MM.1S (cell line): ENCODE measurements around the gene GLIPR2.
"Not testable (repeated sequence)": the region's sequence is repeated elsewhere in the genome, so short reads cannot be mapped to it uniquely, and the experiment has no call there.

Experiments
- DNase-seq: peaks from one replicate; pipeline ENCODE4 v3.0.0-alpha.2; 2015
- H2AFZ ChIP-seq: fragments of 300-600 bp; sonication (generic); 2 replicates; pipeline ENCODE4 v1.6.0; 2016; ENCODE audit warnings: antibody characterized with exemption, low read length
- H3F3A ChIP-seq: fragments of 300-600 bp; sonication (generic); 2 replicates; pipeline ENCODE4 v1.6.1; 2016; ENCODE audit warnings: mild to moderate bottlenecking, antibody characterized with exemption, low read length, moderate library complexity, mixed read lengths; ENCODE audit not compliant: insufficient read depth
- H3K27ac ChIP-seq: fragments of 300-600 bp; sonication (generic); 2 replicates; pipeline ENCODE4 v1.5.1; 2016; ENCODE audit warnings: mild to moderate bottlenecking, low read length
- H3K27me3 ChIP-seq: fragments of 300-600 bp; sonication (generic); replicated peaks from 2 replicates; pipeline ENCODE4 v1.6.0; 2016; ENCODE audit warnings: low read length; ENCODE audit not compliant: insufficient read depth
- H3K36me3 ChIP-seq: fragments of 300-600 bp; sonication (generic); replicated peaks from 2 replicates; pipeline ENCODE4 v1.6.1; 2016; ENCODE audit warnings: mild to moderate bottlenecking, low read length, mixed read lengths; ENCODE audit not compliant: insufficient read depth
- H3K4me1 ChIP-seq: fragments of 300-600 bp; sonication (generic); 2 replicates; pipeline ENCODE4 v1.6.1; 2016; ENCODE audit warnings: low read length, mixed read lengths
- H3K4me2 ChIP-seq: fragments of 300-600 bp; sonication (generic); 2 replicates; pipeline ENCODE4 v1.6.0; 2016; ENCODE audit warnings: low read depth, low read length
- H3K4me3 ChIP-seq: fragments of 300-600 bp; sonication (generic); 2 replicates; pipeline ENCODE4 v1.5.1; 2016; ENCODE audit warnings: low read length, mixed read lengths
- H3K79me2 ChIP-seq: fragments of 300-600 bp; sonication (generic); 2 replicates; pipeline ENCODE4 v1.6.1; 2016; ENCODE audit warnings: mixed run types, low read length, mixed read lengths
- H3K9ac ChIP-seq: fragments of 300-600 bp; sonication (generic); 2 replicates; pipeline ENCODE4 v1.6.1; 2016; ENCODE audit warnings: low read length, mixed read lengths
- H3K9me2 ChIP-seq: fragments of 300-600 bp; sonication (generic); replicated peaks from 2 replicates; pipeline ENCODE4 v1.6.1; 2016; ENCODE audit warnings: mild to moderate bottlenecking, low read length, mixed read lengths; ENCODE audit not compliant: insufficient read depth
- H3K9me3 ChIP-seq: fragments of 300-600 bp; sonication (generic); replicated peaks from 2 replicates; pipeline ENCODE4 v1.6.1; 2016; ENCODE audit warnings: mild to moderate bottlenecking, low read length, mixed read lengths; ENCODE audit not compliant: insufficient read depth
- H4K20me1 ChIP-seq: fragments of 300-600 bp; sonication (generic); 2 replicates; pipeline ENCODE4 v1.6.1; 2016; ENCODE audit warnings: mild to moderate bottlenecking, low read length, moderate library complexity, mixed read lengths; ENCODE audit not compliant: insufficient read depth
- EZH2 ChIP-seq: fragments of 300-600 bp; sonication (generic); optimal IDR thresholded peaks from 2 replicates; pipeline ENCODE3; 2017; ENCODE audit warnings: low read depth, mild to moderate bottlenecking, antibody characterized with exemption, low read length, mixed read lengths
- EZH2phosphoT487 ChIP-seq: fragments of 300-600 bp; sonication (generic); IDR thresholded peaks from 2 replicates; pipeline ENCODE4 v1.6.1; 2018; ENCODE audit warnings: antibody characterized with exemption, low read length
- TF ChIP-seq, protein P1 (sequence below): fragments of 300-600 bp; sonication (generic); IDR thresholded peaks from 2 replicates; pipeline ENCODE4 v1.5.1; 2016; ENCODE audit warnings: antibody characterized with exemption, low read length, mixed read lengths

The GLIPR2 gene

DNA sequence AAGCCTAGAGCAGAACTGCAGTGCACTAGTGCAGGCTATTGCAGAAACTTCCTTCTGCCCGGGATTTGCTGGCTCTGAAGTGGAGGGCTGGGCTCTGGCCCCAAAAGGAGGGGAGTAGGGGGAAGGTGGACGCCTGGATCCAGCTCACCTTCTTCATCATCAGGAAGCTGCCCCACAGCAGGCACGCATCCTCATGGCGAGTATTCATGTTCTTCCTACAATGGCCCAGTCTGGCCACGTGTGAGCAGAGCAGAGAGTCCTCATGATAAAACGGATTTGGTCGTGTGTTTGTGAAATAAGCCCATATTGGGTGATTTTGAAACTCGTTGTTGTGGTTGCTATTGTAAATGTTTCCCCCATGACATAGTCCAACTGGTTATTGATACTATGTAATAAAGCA, 8.2 kb upstream of the GLIPR2 start:
- TF ChIP-seq, protein P1, sequence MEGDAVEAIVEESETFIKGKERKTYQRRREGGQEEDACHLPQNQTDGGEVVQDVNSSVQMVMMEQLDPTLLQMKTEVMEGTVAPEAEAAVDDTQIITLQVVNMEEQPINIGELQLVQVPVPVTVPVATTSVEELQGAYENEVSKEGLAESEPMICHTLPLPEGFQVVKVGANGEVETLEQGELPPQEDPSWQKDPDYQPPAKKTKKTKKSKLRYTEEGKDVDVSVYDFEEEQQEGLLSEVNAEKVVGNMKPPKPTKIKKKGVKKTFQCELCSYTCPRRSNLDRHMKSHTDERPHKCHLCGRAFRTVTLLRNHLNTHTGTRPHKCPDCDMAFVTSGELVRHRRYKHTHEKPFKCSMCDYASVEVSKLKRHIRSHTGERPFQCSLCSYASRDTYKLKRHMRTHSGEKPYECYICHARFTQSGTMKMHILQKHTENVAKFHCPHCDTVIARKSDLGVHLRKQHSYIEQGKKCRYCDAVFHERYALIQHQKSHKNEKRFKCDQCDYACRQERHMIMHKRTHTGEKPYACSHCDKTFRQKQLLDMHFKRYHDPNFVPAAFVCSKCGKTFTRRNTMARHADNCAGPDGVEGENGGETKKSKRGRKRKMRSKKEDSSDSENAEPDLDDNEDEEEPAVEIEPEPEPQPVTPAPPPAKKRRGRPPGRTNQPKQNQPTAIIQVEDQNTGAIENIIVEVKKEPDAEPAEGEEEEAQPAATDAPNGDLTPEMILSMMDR = no peak
- TF ChIP-seq EZH2 (no peak), EZH2phosphoT487 (no peak)
- H2AFZ ChIP-seq = no peak overlapping the region
- H3F3A ChIP-seq = no peaks in the 10 kb centered on the region
- no peaks in the 10 kb centered on the region for H3K36me3 ChIP-seq
- no peaks in the 10 kb centered on the region for H3K27me3 ChIP-seq
- no peak overlapping the region for H3K9ac ChIP-seq
- H3K27ac ChIP-seq = no peak overlapping the region
- H3K4me3 ChIP-seq = no peak overlapping the region
- H3K4me2 ChIP-seq = no peak overlapping the region
- H3K9me3 ChIP-seq = no peaks in the 10 kb centered on the region
- no peak for DNase-seq
- no peaks in the 10 kb centered on the region for H3K4me1 ChIP-seq
- H3K79me2 ChIP-seq = no peaks in the 10 kb centered on the region
- no peaks in the 10 kb centered on the region for H3K9me2 ChIP-seq
- H4K20me1 ChIP-seq = no peaks in the 10 kb centered on the region

DNA sequence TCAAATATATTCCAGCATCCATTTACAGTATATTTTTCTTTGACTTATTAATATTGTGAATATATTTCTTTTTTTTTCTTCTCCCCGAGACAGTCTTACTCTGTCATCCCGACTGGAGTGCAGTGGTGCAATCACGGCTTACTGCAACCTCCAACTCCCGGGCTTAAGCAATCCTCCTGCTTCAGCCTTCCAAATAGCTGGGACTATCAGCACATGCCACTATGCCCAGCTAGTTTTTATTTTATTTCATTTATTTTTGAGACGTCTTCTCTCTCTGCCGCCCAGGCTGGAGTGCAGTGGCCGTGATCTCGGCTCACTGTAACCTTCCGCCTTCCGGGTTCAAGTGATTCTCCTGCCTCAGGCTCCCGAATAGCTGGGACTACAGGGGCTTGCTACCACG, 7.4 kb upstream of the GLIPR2 start:
- H3K9me2 ChIP-seq = no peaks in the 10 kb centered on the region
- no peaks in the 10 kb centered on the region for H3K79me2 ChIP-seq
- no peaks in the 10 kb centered on the region for H3K9me3 ChIP-seq
- H3K27ac ChIP-seq = no peak overlapping the region
- H4K20me1 ChIP-seq = no peaks in the 10 kb centered on the region
- no peak for DNase-seq
- H2AFZ ChIP-seq = no peak overlapping the region
- no peak overlapping the region for H3K4me2 ChIP-seq
- no peak overlapping the region for H3K9ac ChIP-seq
- no peaks in the 10 kb centered on the region for H3F3A ChIP-seq
- H3K27me3 ChIP-seq = no peaks in the 10 kb centered on the region
- no peaks in the 10 kb centered on the region for H3K4me1 ChIP-seq
- TF ChIP-seq EZH2phosphoT487 (no peak), EZH2 (no peak)
- TF ChIP-seq, protein P1 = no peak
- no peaks in the 10 kb centered on the region for H3K36me3 ChIP-seq
- H3K4me3 ChIP-seq = no peak overlapping the region

DNA sequence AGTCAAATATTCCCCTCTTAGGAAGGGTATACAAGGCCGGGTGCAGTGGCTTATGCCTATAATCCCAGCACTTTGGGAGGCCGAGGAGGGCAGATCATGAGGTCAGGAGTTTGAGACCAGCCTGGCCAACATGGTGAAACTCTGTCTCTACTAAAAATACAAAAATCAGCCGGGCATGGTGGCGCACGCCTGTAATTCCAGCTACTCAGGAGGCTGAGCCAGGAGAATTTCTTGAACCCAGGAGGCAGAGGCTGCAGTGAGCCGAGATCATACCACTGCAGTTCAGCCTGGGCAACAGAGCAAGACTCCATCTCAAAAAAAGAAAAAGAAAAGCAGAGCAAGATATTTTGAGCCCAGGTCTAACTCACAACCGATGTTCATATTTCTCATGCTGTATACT, 4.9 kb upstream of the GLIPR2 start:
- H3K4me3 ChIP-seq, H3K27me3 ChIP-seq, H3K36me3 ChIP-seq, H3K4me2 ChIP-seq, H2AFZ ChIP-seq, H3K27ac ChIP-seq, H3K9me3 ChIP-seq, DNase-seq, H4K20me1 ChIP-seq, H3K4me1 ChIP-seq, H3K9ac ChIP-seq, H3K9me2 ChIP-seq, H3F3A ChIP-seq, H3K79me2 ChIP-seq: not testable (repeated sequence)

DNA sequence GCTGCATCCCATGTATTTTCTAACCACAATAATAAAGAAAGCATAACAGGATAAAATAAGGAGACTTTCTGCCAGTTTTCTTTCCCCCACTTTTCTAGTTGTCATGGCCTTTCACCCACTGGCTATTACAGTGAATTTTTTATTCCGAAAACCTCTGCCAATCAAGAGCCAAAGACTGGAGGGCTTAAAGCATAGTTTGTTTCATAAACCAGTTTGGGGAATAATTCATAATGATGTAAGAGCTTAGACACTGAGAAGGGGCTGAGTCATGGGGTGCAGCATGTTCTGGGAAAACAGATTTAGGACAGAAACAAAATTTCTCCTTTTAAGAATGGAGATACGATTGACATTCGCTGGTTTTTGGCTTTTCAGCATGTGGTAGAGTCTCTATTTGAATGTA, 4.4 kb upstream of the GLIPR2 start:
- Histone ChIP-seq H3K9me2 (no peaks in the 10 kb centered on the region), H3K36me3 (no peaks in the 10 kb centered on the region), H3K4me2 (no peak overlapping the region), H3K4me1 (peaks cover 2% of the 10 kb centered on the region), H3K79me2 (peaks cover 3% of the 10 kb centered on the region), H4K20me1 (no peaks in the 10 kb centered on the region), H3K9me3 (no peaks in the 10 kb centered on the region), H3K9ac (no peak overlapping the region), H3K27me3 (no peaks in the 10 kb centered on the region), H3K27ac (no peak overlapping the region), H3F3A (no peaks in the 10 kb centered on the region), H2AFZ (no peak overlapping the region), H3K4me3 (no peak overlapping the region)
- TF ChIP-seq EZH2phosphoT487 = no peak
- TF ChIP-seq EZH2 = no peak
- TF ChIP-seq, protein P1 = no peak
- no peak for DNase-seq
